RWPE1 (cell line): ENCODE data around the gene IL16.

Source experiments
- CTCF ChIA-PET: fragments of 350-600 bp; sonication (Branson Sonifier 250); formaldehyde crosslinking; extraction: SDS; loops from one replicate; lab custom pipeline; 2021; lab: Yijun Ruan, JAX
- POLR2A ChIA-PET: fragments of 400-600 bp; formaldehyde crosslinking; extraction: SDS; loops from one replicate; lab custom pipeline; 2020; ENCODE audit warnings: antibody characterized with exemption; ENCODE audit not compliant: low non-redundant PET; lab: Yijun Ruan, JAX
- DNase-seq: peaks from one replicate; pipeline ENCODE4 v3.0.0; 2012; ENCODE audit warnings: low spot score
- H3K27ac ChIP-seq: fragments of 450-650 bp; 2 replicates; pipeline ENCODE4 v1.5.1; 2017
- CTCF ChIP-seq: fragments of 450-650 bp; conservative IDR thresholded peaks from 2 replicates; pipeline ENCODE4 v1.5.1; 2017; ENCODE audit warnings: low read depth, mild to moderate bottlenecking

Gene IL16

GRCh38 chr15:81268340-81268739 is 71.7 kb downstream of the IL16 start:
- ChIA-PET CTCF (interaction anchor here (0.6 to 4.4 kb wide), 5 partner anchors 97 to 1708 kb away, joined by 3 to 103 read pairs (median 3); no protein-coding TSS in a partner anchor), POLR2A (no interaction called here)
- no peak for DNase-seq
- H3K27ac ChIP-seq = no peak overlapping the region
- TF ChIP-seq CTCF = no peak

GRCh38 chr15:81268881-81269601 is 72.4 kb downstream of the IL16 start:
- POLR2A ChIA-PET = no interaction called here
- TF ChIP-seq CTCF = no peak
- DNase-seq = no peak
- CTCF ChIA-PET = interaction anchor here (0.5 to 4.4 kb wide), 3 partner anchors 132 to 252 kb away, joined by 3 to 103 read pairs (median 4); no protein-coding TSS in a partner anchor
- no peak overlapping the region for H3K27ac ChIP-seq

DNA sequence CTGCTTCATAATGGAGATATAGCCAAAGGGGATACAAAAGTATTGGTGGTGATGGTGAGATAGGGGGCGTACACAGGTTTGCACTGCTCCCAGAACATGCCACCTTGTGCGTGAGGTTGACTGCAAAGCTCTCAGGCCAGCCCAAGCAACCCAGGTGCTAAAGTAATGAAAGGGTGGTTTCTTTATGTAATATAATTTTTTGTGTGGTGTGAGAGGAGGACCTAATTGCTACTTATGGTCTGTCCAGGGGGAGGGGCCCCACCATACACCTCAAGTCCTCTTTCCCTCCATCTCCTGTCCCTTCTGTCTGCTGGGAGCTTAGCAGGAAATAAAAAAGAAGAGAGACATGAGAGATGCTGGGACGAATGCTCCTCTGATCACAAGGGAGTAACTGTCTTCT is 73.5 kb downstream of the IL16 start:
- DNase-seq = no peak
- POLR2A ChIA-PET = no interaction called here
- TF ChIP-seq CTCF = no peak
- CTCF ChIA-PET = interaction anchor here (1.1 kb wide), 1 partner anchor 131 kb away, joined by 3 read pairs; no protein-coding TSS in a partner anchor
- no peak overlapping the region for H3K27ac ChIP-seq

DNA sequence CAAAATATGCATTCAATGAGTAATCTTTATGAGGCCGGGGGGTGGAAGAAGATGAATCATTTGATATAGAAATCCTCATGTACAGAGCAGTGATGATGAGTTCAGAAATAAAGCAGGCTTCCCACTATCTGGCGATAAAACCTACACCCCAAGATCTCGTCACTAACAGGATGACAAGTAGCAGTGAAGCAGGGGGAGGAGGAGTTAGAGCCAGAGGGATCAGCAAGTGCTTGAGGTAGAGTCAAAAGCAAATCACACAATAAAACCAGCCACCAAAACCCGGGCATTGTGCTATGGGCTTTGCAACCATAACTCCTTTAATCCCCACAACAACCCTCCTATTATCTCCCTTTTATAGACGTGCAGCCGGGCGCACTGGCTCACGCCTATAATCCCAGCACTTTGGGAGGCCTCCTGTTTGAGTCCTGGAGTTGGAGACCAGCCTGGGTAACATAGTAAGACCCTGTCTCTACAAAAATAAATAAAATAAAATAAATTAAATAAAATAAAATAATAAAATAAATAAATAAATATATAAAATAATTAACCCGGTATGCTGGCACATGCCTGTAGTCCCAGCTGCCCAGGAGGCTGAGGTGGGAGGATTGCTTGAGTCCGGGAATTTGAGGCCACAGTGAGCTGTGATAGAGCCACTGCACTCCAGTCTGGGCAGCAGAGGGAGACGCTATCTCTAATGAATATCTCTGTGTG is 74.3 kb downstream of the IL16 start:
- DNase-seq = peak; percentile 31
- ChIA-PET POLR2A (no interaction called here), CTCF (interaction anchor here (1.1 to 5.0 kb wide), 2 partner anchors 130 kb away, joined by 3 to 35 read pairs; no protein-coding TSS in a partner anchor)
- no peak for TF ChIP-seq CTCF
- H3K27ac ChIP-seq = no peak overlapping the region

- H3K27ac ChIP-seq = no peak overlapping the region
- no peak for TF ChIP-seq CTCF
- POLR2A ChIA-PET = no interaction called here
- CTCF ChIA-PET = interaction anchor here (1.0 to 5.0 kb wide), 3 partner anchors 129 to 166 kb away, joined by 3 to 35 read pairs (median 5); no protein-coding TSS in a partner anchor
- DNase-seq = no peak
These were observed 75.3 kb downstream of the IL16 start for GRCh38 chr15:81271761-81272644.
